Fibroblast of mammary gland (primary cell): Measurements from ENCODE around the gene CNKSR1.

ENCODE experiments used
- DNase-seq: peaks from one replicate; pipeline ENCODE4 v3.0.0-alpha.2; 2010; ENCODE audit warnings: low read depth
- H3K4me3 ChIP-seq: 2 replicates; pipeline ENCODE4 v1.5.1; 2011; ENCODE audit warnings: low read depth, mild to moderate bottlenecking, low read length, moderate library complexity; ENCODE audit not compliant: control insufficient read depth
- TF ChIP-seq, protein P1 (sequence below): conservative IDR thresholded peaks from 2 replicates; pipeline ENCODE4 v1.5.1; 2011; ENCODE audit warnings: low read depth, low read length, inconsistent platforms; ENCODE audit not compliant: control insufficient read depth, insufficient read depth

CNKSR1 gene, protein sequence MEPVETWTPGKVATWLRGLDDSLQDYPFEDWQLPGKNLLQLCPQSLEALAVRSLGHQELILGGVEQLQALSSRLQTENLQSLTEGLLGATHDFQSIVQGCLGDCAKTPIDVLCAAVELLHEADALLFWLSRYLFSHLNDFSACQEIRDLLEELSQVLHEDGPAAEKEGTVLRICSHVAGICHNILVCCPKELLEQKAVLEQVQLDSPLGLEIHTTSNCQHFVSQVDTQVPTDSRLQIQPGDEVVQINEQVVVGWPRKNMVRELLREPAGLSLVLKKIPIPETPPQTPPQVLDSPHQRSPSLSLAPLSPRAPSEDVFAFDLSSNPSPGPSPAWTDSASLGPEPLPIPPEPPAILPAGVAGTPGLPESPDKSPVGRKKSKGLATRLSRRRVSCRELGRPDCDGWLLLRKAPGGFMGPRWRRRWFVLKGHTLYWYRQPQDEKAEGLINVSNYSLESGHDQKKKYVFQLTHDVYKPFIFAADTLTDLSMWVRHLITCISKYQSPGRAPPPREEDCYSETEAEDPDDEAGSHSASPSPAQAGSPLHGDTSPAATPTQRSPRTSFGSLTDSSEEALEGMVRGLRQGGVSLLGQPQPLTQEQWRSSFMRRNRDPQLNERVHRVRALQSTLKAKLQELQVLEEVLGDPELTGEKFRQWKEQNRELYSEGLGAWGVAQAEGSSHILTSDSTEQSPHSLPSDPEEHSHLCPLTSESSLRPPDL

DNA sequence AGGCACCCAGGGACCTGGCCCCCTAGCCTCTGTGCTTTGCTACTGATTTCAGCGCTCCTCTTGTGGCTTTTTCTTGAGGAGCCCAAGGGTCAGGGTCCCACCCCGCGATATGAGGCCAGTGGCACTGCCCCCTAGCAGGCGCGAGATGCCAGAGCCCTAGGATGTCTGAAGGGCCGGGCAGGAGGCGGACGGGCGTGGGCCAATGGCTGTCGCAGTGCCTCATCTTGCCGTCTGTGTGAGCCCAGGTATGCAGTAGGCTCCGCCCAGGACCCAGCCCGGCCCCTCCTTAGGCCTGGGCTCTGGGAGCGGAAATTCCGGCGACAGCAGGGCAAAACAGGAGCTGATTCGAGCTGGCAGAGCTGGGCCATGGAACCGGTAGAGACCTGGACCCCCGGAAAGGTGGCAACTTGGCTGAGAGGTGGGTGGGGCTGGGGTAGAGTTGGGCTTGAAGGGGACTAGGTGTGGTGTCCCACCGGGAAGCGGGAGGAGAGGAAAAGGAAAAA lies at the start of gene CNKSR1:
TSS of gene CNKSR1 (plus strand) at position 310 of the 503 bp plus-strand sequence. CDS start at position 367, 57 bp downstream.
- TF ChIP-seq, protein P1, sequence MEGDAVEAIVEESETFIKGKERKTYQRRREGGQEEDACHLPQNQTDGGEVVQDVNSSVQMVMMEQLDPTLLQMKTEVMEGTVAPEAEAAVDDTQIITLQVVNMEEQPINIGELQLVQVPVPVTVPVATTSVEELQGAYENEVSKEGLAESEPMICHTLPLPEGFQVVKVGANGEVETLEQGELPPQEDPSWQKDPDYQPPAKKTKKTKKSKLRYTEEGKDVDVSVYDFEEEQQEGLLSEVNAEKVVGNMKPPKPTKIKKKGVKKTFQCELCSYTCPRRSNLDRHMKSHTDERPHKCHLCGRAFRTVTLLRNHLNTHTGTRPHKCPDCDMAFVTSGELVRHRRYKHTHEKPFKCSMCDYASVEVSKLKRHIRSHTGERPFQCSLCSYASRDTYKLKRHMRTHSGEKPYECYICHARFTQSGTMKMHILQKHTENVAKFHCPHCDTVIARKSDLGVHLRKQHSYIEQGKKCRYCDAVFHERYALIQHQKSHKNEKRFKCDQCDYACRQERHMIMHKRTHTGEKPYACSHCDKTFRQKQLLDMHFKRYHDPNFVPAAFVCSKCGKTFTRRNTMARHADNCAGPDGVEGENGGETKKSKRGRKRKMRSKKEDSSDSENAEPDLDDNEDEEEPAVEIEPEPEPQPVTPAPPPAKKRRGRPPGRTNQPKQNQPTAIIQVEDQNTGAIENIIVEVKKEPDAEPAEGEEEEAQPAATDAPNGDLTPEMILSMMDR, result no peak
- DNase-seq, result no peak
- H3K4me3 ChIP-seq, result no peak within 1 kb of the TSS

DNA sequence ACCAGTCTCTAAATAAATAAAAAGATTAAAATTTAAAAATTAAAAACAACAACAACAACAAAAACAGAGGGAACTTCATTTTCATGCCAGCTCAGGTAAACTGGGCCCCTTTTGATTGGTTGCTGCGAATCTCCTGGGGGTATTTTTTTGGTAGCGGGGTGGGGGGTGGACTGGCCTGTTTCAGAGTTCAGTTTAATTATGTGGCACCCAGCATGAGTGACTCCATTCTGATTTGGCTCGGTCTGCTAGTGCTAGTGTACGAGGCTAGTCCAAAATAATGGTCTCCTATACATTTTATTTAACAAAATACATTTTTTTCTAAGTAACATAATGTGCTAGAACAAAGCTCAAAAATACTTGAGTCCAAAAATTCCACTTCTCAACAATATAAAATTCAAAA lies 47.5 kb upstream of the CNKSR1 start:
- DNase-seq, result no peak
- no peak overlapping the region for H3K4me3 ChIP-seq
- TF ChIP-seq, protein P1, result no peak

DNA sequence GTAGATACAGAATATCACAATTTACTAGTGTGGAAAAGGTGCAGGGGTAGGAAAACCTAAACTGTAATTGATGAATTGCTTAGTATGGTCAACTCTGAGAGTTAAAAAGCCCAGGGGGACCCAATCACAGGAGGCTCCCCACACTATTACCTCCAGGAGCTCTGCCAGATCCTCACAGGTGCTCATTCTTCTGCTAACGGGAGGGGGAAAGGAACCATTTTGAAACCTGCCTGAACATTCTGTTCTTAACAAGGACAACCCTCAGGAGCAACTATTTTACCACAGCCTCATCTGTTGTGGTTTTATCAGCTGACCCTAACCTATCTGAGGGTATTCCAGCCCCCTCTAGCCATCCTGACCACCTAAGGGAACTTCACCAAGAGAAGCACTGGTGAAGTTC lies 46.6 kb upstream of the CNKSR1 start:
- no peak for DNase-seq
- no peak overlapping the region for H3K4me3 ChIP-seq
- TF ChIP-seq, protein P1, result no peak

DNA sequence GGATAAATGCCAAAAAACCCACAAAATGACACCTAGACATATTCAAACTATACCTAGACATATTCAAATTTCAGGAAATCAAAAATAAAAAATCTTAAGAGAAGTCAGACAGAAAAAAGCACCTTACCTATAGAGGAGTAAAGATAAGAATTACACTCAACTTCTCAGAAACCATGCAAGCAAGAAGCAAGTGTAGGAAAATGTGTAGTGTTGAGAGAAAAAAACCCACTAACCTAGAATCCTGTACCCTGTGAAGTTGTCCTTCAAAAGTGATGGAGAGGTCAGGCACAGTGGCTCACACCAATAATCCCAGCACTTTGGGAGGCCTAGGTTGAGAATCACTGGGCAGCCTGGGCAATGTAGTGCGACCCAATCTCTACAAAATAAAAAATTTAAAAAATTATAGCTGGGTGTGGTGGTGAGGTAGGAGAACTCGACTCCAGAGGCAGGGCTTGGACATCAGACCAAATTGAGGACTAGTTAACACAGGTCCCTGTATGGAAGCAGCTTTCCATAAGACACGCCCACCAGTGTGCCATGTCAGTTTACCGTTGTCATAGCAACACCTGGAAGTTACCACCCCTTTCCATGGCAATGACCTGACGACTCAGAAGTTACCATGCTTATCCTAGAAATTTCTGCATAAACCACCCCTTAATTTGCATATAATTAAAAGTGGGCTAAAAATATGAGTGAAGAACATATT lies 45.0 kb upstream of the CNKSR1 start:
- H3K4me3 ChIP-seq, result no peak overlapping the region
- no peak for DNase-seq
- TF ChIP-seq, protein P1, result no peak

DNA sequence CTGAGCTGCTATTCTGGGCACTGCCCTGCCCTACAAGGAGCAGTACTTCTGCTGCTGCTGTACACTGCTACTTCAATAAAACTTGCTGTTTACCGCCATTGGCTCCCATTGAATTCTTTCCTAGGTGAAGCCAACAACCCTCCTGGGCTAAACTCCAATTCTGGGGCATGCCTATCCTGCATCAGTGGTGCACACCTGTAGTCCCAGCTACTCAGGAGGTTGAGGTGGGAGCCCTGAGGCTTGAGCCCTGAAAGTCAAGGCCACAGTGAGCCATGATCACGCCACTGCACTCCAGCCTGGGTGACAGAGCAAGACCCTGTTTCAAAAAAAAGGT lies 44.5 kb upstream of the CNKSR1 start:
- TF ChIP-seq, protein P1, result no peak
- H3K4me3 ChIP-seq, result no peak overlapping the region
- DNase-seq, result no peak

DNA sequence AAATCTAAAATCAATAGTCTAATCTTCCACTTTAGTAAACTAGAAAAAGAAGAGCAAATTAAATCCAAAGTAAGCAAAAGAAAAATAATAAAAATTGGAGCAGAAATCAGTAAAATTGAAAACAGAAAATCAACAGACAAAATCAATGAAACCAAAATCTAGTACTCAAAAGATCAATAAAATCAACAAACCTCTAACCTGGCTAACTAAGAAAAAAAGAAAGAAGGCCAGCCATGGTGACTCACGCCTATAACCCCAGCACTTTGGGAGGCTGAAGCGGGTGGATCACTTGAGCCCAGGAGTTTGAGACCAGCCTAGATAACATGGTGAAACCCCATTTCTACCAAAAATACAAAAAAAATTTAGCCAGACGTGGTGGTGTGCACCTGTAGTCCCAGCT lies 42.8 kb upstream of the CNKSR1 start:
- DNase-seq, result no peak
- H3K4me3 ChIP-seq, result no peak overlapping the region
- TF ChIP-seq, protein P1, result no peak
